IPS-20b (cell line): ENCODE results near the gene TBC1D21.

Experiments used
- H3K27ac ChIP-seq: one replicate; pipeline ENCODE4 v1.5.1; 2013; ENCODE audit warnings: low read length
- H3K27me3 ChIP-seq: 2 replicates; pipeline ENCODE4 v1.6.1; 2013; ENCODE audit warnings: mild to moderate bottlenecking, low read length, inconsistent platforms; ENCODE audit not compliant: insufficient read depth
- H3K36me3 ChIP-seq: 2 replicates; pipeline ENCODE4 v1.6.1; 2013; ENCODE audit warnings: low read depth, mild to moderate bottlenecking, inconsistent platforms, low read length, moderate library complexity; ENCODE audit not compliant: insufficient read depth
- H3K4me1 ChIP-seq: 2 replicates; pipeline ENCODE4 v1.6.1; 2013; ENCODE audit warnings: mild to moderate bottlenecking, control low read depth, inconsistent platforms, low read length, moderate library complexity; ENCODE audit not compliant: insufficient read depth
- H3K4me3 ChIP-seq: 2 replicates; pipeline ENCODE4 v1.5.1; 2013; ENCODE audit warnings: mild to moderate bottlenecking, low read length, inconsistent platforms
- H3K9ac ChIP-seq: 2 replicates; pipeline ENCODE4 v1.6.1; 2013; ENCODE audit warnings: low read depth, mild to moderate bottlenecking, inconsistent platforms, low read length, moderate library complexity
- H3K9me3 ChIP-seq: 2 replicates; pipeline ENCODE4 v1.6.1; 2013; ENCODE audit warnings: mild to moderate bottlenecking, low read depth, low read length, inconsistent platforms; ENCODE audit not compliant: insufficient read depth

Gene TBC1D21

DNA sequence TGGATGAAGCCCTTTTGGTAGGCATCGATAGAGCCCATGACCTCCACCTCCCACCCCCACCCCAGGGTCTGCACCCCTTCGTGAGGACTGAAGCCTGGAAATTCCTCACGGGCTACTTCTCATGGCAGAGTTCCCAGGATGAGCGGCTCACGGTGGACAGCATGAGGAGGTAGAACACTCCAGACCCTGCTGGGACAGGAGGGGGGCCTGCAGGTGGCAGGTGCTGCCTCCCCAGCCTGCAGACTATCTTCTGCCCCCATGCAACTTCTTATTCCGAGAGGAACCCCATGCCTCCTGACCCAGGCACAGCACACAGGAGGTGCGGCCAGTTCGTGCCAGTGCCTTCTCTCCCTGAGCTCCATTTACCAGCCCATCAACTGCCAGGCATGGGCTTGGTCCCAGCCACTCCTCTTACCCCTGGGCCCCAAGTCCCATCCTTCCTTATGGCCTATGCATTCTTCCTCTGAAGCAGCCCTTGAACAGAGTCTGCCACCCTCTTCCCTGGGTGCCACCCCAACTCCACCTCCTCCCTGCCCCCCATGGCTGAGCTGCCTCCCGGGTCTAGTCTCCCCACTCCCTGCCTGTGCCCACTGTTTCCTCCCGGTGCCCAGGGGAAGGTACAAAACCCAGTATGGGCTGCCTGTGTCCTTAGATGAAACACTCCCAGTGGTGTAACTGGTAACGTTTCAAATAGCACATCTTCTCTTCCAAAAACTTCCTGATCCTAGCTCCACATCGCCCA lies 8.4 kb downstream of the TBC1D21 start:
- H3K9me3 ChIP-seq = no peaks in the 10 kb centered on the region
- no peak overlapping the region for H3K27ac ChIP-seq
- no peaks in the 10 kb centered on the region for H3K36me3 ChIP-seq
- no peak overlapping the region for H3K4me3 ChIP-seq
- no peaks in the 10 kb centered on the region for H3K4me1 ChIP-seq
- no peak overlapping the region for H3K9ac ChIP-seq
- H3K27me3 ChIP-seq = no peaks in the 10 kb centered on the region; the same call in 1 of the 2 replicates

DNA sequence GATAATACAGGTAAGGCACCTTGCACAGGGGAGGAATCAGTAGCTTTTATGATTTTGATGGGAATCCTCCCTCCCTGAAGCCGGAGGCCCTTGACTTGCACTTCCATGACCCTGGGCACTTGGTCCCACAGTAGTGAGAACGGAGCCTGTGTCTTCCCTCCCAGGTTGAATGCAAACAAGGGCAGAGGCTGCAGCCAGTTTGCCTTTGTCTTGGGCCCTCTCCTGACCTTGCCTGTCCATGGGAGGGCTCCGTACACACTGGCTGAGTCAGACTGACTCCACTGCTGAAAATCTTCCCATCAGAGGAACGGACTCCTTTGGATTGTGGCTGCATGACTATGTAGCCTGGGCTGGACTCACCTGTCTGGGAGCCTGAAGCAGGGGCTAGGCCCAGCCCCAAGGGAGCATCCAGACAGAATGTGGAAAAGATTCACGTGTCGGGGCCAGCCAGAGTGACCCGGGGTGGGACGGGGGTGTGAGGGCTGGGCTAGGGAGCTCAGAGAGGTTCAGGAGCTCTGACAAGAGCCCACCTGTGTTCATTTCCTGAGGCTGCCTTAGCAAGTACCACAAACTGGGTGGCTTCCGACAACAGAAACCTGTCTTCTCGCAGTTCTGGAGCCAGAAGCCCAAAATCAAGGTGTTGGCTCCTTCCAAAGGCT lies 9.5 kb downstream of the TBC1D21 start:
- no peaks in the 10 kb centered on the region for H3K9me3 ChIP-seq
- H3K4me3 ChIP-seq = no peak overlapping the region
- no peaks in the 10 kb centered on the region; the same call in 1 of the 2 replicates for H3K27me3 ChIP-seq
- H3K36me3 ChIP-seq = no peaks in the 10 kb centered on the region
- H3K4me1 ChIP-seq = no peaks in the 10 kb centered on the region
- H3K9ac ChIP-seq = no peak overlapping the region
- no peak overlapping the region for H3K27ac ChIP-seq

DNA sequence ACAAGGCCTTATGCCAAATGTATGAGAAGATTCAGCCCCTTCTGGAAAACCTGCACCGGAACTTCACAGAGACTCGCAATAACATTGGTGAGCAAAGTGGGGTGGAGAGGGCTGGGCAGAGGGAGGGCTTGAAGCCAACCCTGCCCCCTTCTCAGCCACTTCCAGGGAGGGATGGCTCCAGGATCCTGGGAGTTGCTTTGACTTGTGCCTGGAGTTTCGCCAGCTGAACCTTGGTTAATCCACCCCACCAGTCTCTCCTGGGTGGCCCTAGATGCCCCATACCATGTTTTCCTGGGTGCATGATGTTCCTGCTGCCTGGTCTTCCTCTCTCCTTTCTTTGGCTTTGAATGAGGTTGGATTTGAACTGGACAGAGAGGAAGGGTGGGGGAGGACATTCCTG lies 10.8 kb downstream of the TBC1D21 start:
- Histone ChIP-seq H3K36me3 (no peaks in the 10 kb centered on the region), H3K4me3 (no peak overlapping the region), H3K4me1 (no peaks in the 10 kb centered on the region), H3K27ac (no peak overlapping the region), H3K27me3 (peaks cover 5% of the 10 kb centered on the region; the same call in 1 of the 2 replicates), H3K9ac (no peak overlapping the region), H3K9me3 (no peaks in the 10 kb centered on the region)

DNA sequence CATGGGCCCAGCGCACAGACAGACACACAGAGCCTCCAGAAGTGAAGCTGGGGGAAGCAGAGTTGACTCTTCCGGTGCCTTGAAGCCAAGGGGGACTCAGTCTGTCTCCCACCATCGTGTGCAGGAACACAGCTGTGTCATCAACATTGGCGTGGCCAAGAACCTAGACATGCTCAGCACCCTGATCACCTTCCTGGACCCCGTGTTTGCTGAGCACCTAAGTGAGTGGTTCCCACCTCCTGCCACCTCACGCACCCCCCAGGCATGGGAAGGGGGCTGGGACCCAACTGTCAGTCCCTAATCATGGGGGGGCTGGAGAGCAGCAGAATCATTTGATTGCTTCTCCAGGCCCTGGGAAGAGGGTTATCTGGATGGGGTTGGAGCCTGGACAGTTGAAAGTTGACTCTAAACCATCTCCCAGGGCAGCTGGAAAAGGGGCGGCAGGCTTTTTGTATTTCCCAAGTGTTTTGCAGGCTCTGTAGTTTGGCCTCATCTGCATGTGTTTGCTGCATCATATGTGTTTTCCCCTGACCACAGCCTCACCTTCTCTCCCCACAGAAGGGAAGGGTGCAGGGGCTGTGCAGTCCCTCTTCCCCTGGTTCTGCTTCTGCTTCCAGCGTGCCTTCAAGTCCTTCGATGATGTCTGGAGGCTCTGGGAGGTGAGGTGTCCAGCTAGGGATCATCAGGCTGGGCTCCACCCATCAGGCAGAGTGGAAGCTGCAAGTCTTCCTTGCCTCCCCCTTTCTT lies 12.8 kb downstream of the TBC1D21 start:
- Histone ChIP-seq H3K9ac (no peak overlapping the region), H3K4me1 (no peaks in the 10 kb centered on the region), H3K9me3 (no peaks in the 10 kb centered on the region), H3K27me3 (peaks cover 10% of the 10 kb centered on the region; the same call in 1 of the 2 replicates), H3K4me3 (no peak overlapping the region), H3K36me3 (no peaks in the 10 kb centered on the region), H3K27ac (no peak overlapping the region)

DNA sequence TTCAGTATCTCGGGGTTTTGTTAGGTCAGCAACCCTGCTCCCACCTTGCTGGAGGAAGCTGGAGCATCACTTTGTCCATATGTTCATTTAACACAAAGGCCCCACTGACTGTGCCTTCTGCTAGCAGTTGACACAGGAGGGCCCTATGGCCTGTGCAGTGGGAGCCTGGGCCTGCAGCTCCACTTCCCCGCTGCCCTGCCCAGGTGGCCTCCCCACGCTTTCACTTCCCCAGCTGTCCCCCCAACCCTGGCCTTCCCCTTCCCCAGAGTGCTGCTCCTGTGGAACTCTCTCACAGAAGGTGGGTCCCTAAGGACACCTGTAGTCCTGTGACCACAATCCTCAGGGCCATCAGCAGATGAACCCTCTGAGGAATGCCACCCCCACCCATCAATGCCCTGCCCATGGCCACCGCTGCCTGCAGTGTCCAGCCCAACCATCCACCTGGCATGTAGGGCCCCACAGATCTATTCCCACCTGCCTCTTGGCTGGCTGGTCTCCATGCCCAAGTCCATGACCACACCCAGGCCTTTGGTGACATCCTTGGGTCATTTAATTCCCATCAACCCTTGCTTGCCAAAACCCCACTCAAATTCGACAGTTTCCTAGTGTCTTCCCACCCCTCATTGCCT lies 13.5 kb downstream of the TBC1D21 start:
- no peak overlapping the region for H3K4me3 ChIP-seq
- H3K9ac ChIP-seq = no peak overlapping the region
- H3K36me3 ChIP-seq = no peaks in the 10 kb centered on the region
- no peaks in the 10 kb centered on the region for H3K4me1 ChIP-seq
- no peaks in the 10 kb centered on the region for H3K9me3 ChIP-seq
- H3K27me3 ChIP-seq = peaks cover 10% of the 10 kb centered on the region; the same call in 1 of the 2 replicates
- H3K27ac ChIP-seq = no peak overlapping the region

DNA sequence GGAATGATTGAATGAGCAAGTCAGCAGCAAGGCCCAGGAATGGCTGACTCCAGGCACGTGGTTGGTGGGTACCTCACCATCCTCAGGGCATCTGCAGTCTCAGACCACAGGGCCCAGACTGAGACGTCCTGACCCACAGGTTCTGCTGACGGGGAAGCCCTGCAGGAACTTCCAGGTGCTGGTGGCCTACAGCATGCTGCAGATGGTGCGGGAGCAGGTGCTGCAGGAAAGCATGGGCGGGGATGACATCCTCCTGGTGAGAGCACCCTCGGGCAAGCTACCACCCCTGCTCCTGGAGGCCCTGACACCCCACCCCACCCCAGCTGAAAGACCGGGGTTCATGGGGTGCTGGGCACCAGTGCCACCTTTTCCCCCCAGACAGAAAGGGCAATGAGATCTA lies 14.1 kb downstream of the TBC1D21 start:
- H3K36me3 ChIP-seq = no peaks in the 10 kb centered on the region
- no peak overlapping the region for H3K4me3 ChIP-seq
- H3K9ac ChIP-seq = no peak overlapping the region
- H3K9me3 ChIP-seq = no peaks in the 10 kb centered on the region
- peaks cover 10% of the 10 kb centered on the region; the same call in 1 of the 2 replicates for H3K27me3 ChIP-seq
- H3K27ac ChIP-seq = no peak overlapping the region
- no peaks in the 10 kb centered on the region for H3K4me1 ChIP-seq

DNA sequence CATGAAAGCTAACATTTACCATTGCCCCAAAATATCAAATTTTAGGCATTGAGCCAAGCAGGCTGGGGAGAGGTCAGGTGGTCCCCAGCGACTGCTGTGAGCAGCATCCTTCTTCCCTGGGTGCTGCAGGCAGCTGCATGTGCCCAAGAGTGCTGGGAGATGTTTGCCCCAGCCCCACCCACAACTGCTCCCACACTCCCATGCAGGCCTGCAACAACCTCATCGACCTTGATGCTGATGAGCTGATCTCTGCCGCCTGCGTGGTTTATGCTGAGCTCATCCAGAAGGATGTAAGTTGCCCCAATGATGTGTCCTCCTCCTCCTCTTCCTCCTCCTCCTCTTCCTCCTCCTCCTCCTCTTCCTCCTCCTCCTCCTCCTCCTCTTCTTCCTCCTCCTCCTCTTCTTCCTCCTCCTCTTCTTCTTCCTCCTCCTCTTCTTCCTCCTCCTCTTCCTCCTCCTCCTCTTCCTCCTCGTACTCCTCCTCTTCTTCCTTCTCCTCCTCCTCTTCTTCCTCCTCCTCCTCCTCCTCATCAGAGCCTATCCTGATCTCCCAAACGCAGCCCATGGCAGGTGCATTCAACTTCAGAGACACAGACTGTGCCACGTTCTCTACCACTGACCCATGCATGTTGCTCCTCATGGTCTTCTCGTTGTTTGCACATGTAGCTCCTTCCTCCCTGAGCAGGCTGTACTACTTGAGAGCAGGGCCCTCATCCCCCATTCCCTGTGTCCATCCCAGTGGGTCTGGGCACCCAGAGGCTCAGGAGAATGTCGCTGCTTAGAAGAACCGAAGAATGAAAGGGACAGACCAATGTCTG lies 15.1 kb downstream of the TBC1D21 start:
- Histone ChIP-seq H3K9ac (no peak overlapping the region), H3K27me3 (peaks cover 10% of the 10 kb centered on the region; the same call in 1 of the 2 replicates), H3K4me3 (no peak overlapping the region), H3K27ac (no peak overlapping the region), H3K9me3 (no peaks in the 10 kb centered on the region), H3K4me1 (no peaks in the 10 kb centered on the region), H3K36me3 (no peaks in the 10 kb centered on the region)

DNA sequence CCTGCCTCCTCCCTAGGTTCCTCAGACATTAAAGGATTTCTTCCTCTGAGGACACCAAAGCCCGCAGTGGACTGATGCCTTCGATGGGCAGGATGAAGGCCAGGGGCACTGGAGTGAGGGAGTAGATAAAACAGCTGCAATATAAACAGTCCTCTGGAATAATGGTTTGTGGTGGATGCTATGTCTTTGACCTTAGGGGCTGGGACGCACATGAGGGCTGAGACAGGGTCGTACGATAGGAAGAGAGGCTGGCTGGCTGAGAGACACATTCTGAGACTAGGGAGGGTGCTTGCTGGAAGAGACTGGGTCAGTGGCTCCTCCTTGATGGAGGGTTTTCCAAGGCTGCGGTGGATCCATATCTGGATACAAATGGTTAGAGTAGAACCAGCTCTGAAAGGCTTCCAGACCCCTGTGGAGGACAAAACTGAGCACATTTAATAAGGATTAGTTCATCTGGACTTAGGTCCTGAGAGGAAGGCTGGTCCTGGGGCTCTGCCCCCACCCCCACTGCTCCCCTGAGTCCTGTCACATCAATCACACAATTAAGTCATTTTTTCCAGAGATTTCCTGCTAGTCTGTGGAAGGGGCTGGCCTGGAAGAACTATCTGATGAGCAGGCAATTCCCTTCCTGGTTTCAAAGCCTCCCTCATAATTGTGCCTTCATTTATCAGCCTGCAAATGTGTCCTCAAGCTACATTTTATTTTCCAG lies 15.8 kb downstream of the TBC1D21 start:
- Histone ChIP-seq H3K27me3 (peaks cover 10% of the 10 kb centered on the region; the same call in 1 of the 2 replicates), H3K27ac (no peak overlapping the region), H3K4me1 (no peaks in the 10 kb centered on the region), H3K9ac (no peak overlapping the region), H3K9me3 (no peaks in the 10 kb centered on the region), H3K36me3 (no peaks in the 10 kb centered on the region), H3K4me3 (no peak overlapping the region)

DNA sequence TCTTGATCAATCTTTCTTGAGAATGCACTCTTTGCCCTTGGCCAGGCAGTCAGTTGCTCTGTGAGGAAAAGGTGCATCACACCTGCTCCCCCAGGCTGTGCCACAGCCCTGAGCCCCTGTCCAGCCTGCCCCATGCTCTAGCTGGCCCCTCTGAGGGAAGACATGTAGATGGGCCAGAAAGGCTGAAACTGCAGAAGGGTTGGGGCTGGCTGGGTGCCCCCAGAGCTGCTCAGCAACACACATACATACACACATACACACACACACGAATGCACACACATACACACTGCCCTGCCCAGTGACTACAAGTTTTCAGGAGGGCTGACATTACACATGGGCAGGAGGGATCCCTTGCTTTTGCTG lies 16.4 kb downstream of the TBC1D21 start:
- Histone ChIP-seq H3K9me3 (no peaks in the 10 kb centered on the region), H3K9ac (no peak overlapping the region), H3K4me3 (no peak overlapping the region)

DNA sequence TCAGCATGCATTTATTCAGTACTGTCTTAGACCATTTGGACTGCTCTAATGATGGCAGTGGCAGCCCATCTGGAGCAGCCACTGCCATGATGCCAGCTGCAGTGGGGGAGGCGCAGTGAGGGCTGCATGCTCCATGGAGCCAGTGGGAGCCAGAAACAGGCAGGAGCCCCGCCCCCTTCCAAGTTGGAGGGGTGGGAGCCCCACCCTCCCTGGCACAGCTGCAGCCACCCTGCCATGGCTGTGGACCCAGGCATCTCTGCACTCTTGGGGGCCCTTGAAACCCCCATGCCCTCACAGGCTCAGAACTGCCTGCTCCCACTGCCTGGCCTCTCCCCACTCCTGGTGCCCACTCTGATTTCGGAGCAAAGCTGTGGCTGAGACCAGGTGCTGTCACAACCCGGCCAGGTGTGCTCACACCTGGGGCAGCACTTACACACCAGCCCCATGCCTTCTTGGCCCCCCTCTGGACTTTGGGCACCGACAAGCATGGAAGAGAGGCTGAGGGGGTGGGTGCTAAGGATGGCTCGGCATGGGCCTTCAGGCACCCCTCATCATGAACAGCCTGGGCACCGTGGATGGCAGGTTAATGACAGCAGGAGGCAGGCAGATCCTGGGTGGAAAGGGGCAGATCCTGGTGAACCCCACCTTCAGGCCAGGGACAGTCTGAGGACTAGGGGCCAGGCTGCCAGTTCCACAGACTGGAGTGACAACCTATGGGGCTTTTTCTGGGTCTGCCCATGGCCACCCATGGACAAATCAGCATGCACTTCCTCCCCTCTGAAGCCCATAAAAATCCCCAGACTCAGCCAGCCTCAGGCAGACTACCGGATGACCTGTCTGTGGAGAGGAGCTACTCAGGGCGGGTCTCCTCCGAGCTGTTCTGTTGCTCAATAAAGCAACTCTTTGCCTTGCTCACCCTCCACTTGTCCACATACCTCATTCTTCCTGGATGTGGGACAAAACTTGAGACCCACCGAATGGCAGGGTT lies 18.3 kb downstream of the TBC1D21 start:
- Histone ChIP-seq H3K9ac (no peak overlapping the region), H3K27me3 (peaks cover 10% of the 10 kb centered on the region; the same call in 1 of the 2 replicates), H3K4me3 (no peak overlapping the region), H3K36me3 (no peaks in the 10 kb centered on the region), H3K9me3 (no peaks in the 10 kb centered on the region), H3K4me1 (no peaks in the 10 kb centered on the region), H3K27ac (no peak overlapping the region)

More for the DNA sequence above, 16.4 kb downstream of the TBC1D21 start:
- peaks cover 10% of the 10 kb centered on the region; the same call in 1 of the 2 replicates for H3K27me3 ChIP-seq
- H3K4me1 ChIP-seq = no peaks in the 10 kb centered on the region
- H3K27ac ChIP-seq = no peak overlapping the region
- H3K36me3 ChIP-seq = no peaks in the 10 kb centered on the region
